CD4-positive, alpha-beta T cell treated with Interleukin-21 for 1 hour (primary cell): ENCODE measurements around the gene CCDC91.
"Not testable (repeated sequence)": the region's sequence is repeated elsewhere in the genome, so short reads cannot be mapped to it uniquely, and the experiment has no call there.

Experiments
- DNase-seq: peaks from one replicate; pipeline ENCODE4 v3.0.0-alpha.2; 2020

The CCDC91 gene

GRCh38 chr12:28476206-28476605, 285.9 kb downstream of the CCDC91 start:
- not testable (repeated sequence) for DNase-seq

GRCh38 chr12:28479097-28479496, 288.8 kb downstream of the CCDC91 start:
- not testable (repeated sequence) for DNase-seq

GRCh38 chr12:28479683-28480082, 289.4 kb downstream of the CCDC91 start:
- no peak for DNase-seq

- no peak for DNase-seq
Observed at GRCh38 chr12:28484156-28484555, 293.9 kb downstream of the CCDC91 start.

GRCh38 chr12:28486521-28486920, 296.3 kb downstream of the CCDC91 start:
- DNase-seq = no peak

- no peak for DNase-seq
Observed at GRCh38 chr12:28489246-28489645, 299.0 kb downstream of the CCDC91 start.

GRCh38 chr12:28497889-28498411, 307.7 kb downstream of the CCDC91 start:
- no peak for DNase-seq

- DNase-seq = no peak
Observed at GRCh38 chr12:28498850-28499249, 308.6 kb downstream of the CCDC91 start.

GRCh38 chr12:28500373-28501024, 310.2 kb downstream of the CCDC91 start:
- DNase-seq = no peak

- no peak for DNase-seq
Observed at GRCh38 chr12:28506271-28506670, 316.0 kb downstream of the CCDC91 start.

GRCh38 chr12:28507033-28507432, 316.8 kb downstream of the CCDC91 start:
- no peak for DNase-seq

- no peak for DNase-seq
Observed at GRCh38 chr12:28507867-28508266, 317.6 kb downstream of the CCDC91 start.

- no peak for DNase-seq
Observed at GRCh38 chr12:28512406-28512805, 322.1 kb downstream of the CCDC91 start.

- DNase-seq = no peak
Observed at GRCh38 chr12:28512876-28513275, 322.6 kb downstream of the CCDC91 start.

- DNase-seq = no peak
Observed at GRCh38 chr12:28513983-28514382, 323.7 kb downstream of the CCDC91 start.

- no peak for DNase-seq
Observed at GRCh38 chr12:28517101-28517500, 326.8 kb downstream of the CCDC91 start.

- DNase-seq = no peak
Observed at GRCh38 chr12:28527631-28528249, 337.5 kb downstream of the CCDC91 start.

GRCh38 chr12:28535216-28535615, 345.0 kb downstream of the CCDC91 start:
- no peak for DNase-seq

- no peak for DNase-seq
Observed at GRCh38 chr12:28536088-28536487, 345.8 kb downstream of the CCDC91 start.

GRCh38 chr12:28537474-28537873, 347.2 kb downstream of the CCDC91 start:
- no peak for DNase-seq

- no peak for DNase-seq
Observed at GRCh38 chr12:28539691-28540323, 349.6 kb downstream of the CCDC91 start.

GRCh38 chr12:28540324-28540714, 350.1 kb downstream of the CCDC91 start:
- no peak for DNase-seq

GRCh38 chr12:28543021-28543890, 353.0 kb downstream of the CCDC91 start:
- DNase-seq = peak; percentile 32
